Thoracic aorta (tissue), 2 donors: ENCODE results near the gene KIFBP. TPM values are rescaled to one million over a fixed set of nuclear protein-coding genes. Genes with fewer than 3 reads are reported as not detected.

Source experiments
- ATAC-seq: fragments of 150-250 bp; one replicate; pipeline ENCODE4 v1.8.0; 2017; ENCODE audit warnings: low read depth; ENCODE audit not compliant: insufficient number of reproducible peaks, low FRiP score
- DNase-seq: peaks from one replicate; pipeline ENCODE4 v3.0.0-alpha.2; 2020; ENCODE audit warnings: low spot score
- H3K27ac ChIP-seq, 2 donors: fragments of 200-600 bp; sonication (generic); 1 replicate in 1 of 2; 2 replicates in 1 of 2; pipeline ENCODE4 v1.5.1; 2016; ENCODE audit warnings: mild to moderate bottlenecking in 2 of 2, moderate library complexity in 2 of 2
- H3K27me3 ChIP-seq: fragments of 200-600 bp; sonication (generic); replicated peaks from 2 replicates; pipeline ENCODE4 v1.6.0; 2016; ENCODE audit warnings: mild to moderate bottlenecking; ENCODE audit not compliant: insufficient read depth
- H3K36me3 ChIP-seq: fragments of 200-600 bp; sonication (generic); one replicate; pipeline ENCODE4 v1.5.1; 2016
- H3K4me1 ChIP-seq, 2 donors: fragments of 200-600 bp; sonication (generic); 1 replicate in 1 of 2; 2 replicates in 1 of 2; pipeline versions ENCODE4 v1.5.1 to v1.6.0; 2016; ENCODE audit warnings: low read depth in 2 of 2, mild to moderate bottlenecking in 1 of 2; ENCODE audit not compliant: control insufficient read depth in 1 of 2
- H3K4me3 ChIP-seq: fragments of 200-600 bp; sonication (generic); 2 replicates; pipeline ENCODE4 v1.5.1; 2016; ENCODE audit warnings: mild to moderate bottlenecking
- H3K9me3 ChIP-seq: fragments of 200-600 bp; sonication (generic); 2 replicates; pipeline ENCODE4 v1.5.1; 2016
- total RNA-seq, 2 donors: library from RNA; depleted of rRNA; stranded (reverse); fragments of >200 nt; gene quantifications; one replicate each; pipeline versions ENCODE4 v1.1.0 to v1.2.3, GENCODE V29; 2016
- TF ChIP-seq, protein P1 (sequence below): fragments of 200-600 bp; sonication (generic); IDR thresholded peaks from one replicate; pipeline ENCODE4 v1.5.1; 2019; ENCODE audit warnings: antibody characterized with exemption

Gene KIFBP
- total RNA-seq, 2 donors from 2014 or later = 31.3 to 45.1 TPM

DNA sequence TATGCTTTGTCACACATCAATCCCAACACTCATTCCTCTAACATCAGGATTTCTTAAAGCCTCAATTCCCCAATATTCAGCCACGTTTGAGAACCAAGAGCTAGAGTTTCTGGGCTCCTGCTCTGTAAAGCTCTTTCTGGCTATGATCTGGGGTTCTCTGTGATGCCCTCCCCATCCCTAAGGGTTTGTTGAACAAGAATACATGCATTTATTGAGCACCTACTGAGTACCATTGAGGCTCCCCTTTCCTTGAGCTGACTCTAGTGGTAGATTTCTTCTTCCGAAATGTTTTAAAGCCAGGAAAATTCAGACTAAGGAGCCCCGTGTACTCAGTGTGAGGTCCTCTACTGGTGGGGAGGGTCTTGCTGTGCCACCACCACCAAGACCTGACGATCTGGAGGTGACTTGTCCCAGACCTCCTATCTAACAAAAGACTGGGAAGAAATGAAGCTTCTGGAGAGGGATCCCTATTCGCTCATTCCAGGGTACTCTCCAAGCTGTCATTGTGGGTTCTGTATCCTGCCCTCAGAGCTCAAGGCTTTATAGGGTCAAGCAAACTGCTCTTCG, 76.2 kb downstream of the KIFBP start:
- DNase-seq = no peak
- no peak overlapping the region for H3K4me3 ChIP-seq
- no peaks in the 10 kb centered on the region for H3K36me3 ChIP-seq
- H3K27ac ChIP-seq = peak overlapping the region in 1 of 2 donors; percentile 51
- ATAC-seq = no peak
- no peaks in the 10 kb centered on the region for H3K9me3 ChIP-seq
- H3K27me3 ChIP-seq = no peaks in the 10 kb centered on the region
- TF ChIP-seq, protein P1, sequence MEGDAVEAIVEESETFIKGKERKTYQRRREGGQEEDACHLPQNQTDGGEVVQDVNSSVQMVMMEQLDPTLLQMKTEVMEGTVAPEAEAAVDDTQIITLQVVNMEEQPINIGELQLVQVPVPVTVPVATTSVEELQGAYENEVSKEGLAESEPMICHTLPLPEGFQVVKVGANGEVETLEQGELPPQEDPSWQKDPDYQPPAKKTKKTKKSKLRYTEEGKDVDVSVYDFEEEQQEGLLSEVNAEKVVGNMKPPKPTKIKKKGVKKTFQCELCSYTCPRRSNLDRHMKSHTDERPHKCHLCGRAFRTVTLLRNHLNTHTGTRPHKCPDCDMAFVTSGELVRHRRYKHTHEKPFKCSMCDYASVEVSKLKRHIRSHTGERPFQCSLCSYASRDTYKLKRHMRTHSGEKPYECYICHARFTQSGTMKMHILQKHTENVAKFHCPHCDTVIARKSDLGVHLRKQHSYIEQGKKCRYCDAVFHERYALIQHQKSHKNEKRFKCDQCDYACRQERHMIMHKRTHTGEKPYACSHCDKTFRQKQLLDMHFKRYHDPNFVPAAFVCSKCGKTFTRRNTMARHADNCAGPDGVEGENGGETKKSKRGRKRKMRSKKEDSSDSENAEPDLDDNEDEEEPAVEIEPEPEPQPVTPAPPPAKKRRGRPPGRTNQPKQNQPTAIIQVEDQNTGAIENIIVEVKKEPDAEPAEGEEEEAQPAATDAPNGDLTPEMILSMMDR = no peak
- H3K4me1 ChIP-seq = peaks cover 23 to 32% of the 10 kb centered on the region in 2 donors

DNA sequence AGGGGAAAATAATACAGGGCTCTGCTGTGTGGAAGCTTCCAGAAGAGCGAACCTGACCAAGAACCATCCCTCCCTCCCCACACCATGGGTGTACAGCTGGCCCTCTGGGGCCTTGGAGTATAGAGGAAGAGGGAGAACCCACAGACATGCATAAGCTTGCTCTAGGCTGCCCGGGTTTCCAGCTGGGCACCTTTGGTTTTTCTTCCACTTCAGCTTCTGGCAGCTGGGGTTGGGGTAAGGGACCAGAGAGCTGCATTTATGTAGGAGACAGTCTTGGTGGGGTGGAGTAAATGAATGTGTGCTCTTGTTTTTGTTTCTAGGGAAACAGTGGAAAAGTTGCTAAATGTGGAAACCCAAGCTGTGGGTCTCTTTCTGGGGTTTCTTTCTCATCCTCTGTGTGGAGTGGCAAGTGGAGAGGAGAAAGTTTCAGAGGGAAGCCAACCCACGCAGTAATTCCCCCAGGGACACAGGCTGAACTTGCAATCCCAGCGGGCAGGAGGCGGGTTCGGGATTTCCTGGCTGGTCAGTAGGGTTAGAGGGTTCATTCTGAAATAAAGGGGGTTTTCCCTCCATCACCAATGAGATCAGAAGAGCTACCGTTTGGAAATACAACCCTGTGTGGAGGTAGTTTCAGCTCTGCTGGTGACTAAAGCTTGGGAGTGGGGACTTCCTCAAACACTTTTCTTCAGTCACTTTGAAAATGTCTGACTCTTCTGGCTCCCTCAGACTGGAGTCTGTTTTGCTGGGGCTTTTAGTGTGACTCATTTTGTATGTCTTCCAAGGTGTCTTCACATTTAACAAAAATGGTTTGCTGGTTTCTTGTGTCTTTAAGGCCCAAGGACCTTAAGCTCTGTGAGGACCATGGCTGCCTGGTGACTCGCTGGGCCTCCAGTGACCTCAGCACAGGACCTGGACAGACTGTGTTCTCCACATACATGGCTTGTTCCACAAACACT, 77.1 kb downstream of the KIFBP start:
- no peaks in the 10 kb centered on the region for H3K9me3 ChIP-seq
- peak overlapping the region in 1 of 2 donors; percentile 51 for H3K27ac ChIP-seq
- no peaks in the 10 kb centered on the region for H3K36me3 ChIP-seq
- DNase-seq (no peak), ATAC-seq (peak; percentile 54)
- H3K4me3 ChIP-seq = no peak overlapping the region
- TF ChIP-seq, protein P1 = no peak
- H3K27me3 ChIP-seq = no peaks in the 10 kb centered on the region
- peaks cover 23 to 31% of the 10 kb centered on the region in 2 donors for H3K4me1 ChIP-seq

Other genes with a start within 250 kb of the KIFBP start
- gene STOX1, start 161.3 kb upstream of the KIFBP start, total RNA-seq = under 1 TPM in 1 of 2 donors, not detected in 1; 0.14 TPM
- 10 to 100 TPM; 30.6 to 33.9 TPM for gene DDX50, start 87.5 kb upstream of the KIFBP start, total RNA-seq
- gene DDX21, start 32.6 kb upstream of the KIFBP start, total RNA-seq = 100 to 1,000 TPM in 1 of 2 donors, 10 to 100 TPM in 1; 32.1 to 122 TPM
- 100 to 1,000 TPM; 200 to 227 TPM for gene SRGN, start 99.3 kb downstream of the KIFBP start, total RNA-seq
- 10 to 100 TPM; 29.5 to 46.3 TPM for gene VPS26A, start 135.4 kb downstream of the KIFBP start, total RNA-seq
- 10 to 100 TPM; 30.7 to 55.1 TPM for gene SUPV3L1, start 191.4 kb downstream of the KIFBP start, total RNA-seq
- gene HKDC1, start 231.5 kb downstream of the KIFBP start, total RNA-seq = under 1 TPM in 1 of 2 donors, not detected in 1; 0.14 TPM